ENCODE results near the gene ARHGAP30. TPM values are rescaled to one million over a fixed set of nuclear protein-coding genes. Genes with fewer than 3 reads are reported as not detected.

The ARHGAP30 gene
- total RNA-seq, 3 donors from 2014 or later, result 3.8 to 9.0 (median 8.1) TPM

- H3K4me3 ChIP-seq, result no peak overlapping the region
- H3K36me3 ChIP-seq (ENCODE audit: low read depth), result no peaks in the 10 kb centered on the region
- DNase-seq (no peak), ATAC-seq (no peak)
- H3K4me1 ChIP-seq (ENCODE audit: low read depth), result peaks cover 16% of the 10 kb centered on the region
- intact Hi-C loops (cut with DNase I, micrococcal nuclease), result no loop called here
- H3K9me3 ChIP-seq, result no peaks in the 10 kb centered on the region
- TF ChIP-seq CTCF (IDR thresholded peaks at IDR 0.05), result no peak
Observed at GRCh38 chr1:161084597-161084988, 14.9 kb upstream of the ARHGAP30 start.

GRCh38 chr1:161083748-161084596 lies 14.3 kb upstream of the ARHGAP30 start:
- Histone ChIP-seq H3K4me1 (ENCODE audit: low read depth) (peaks cover 14% of the 10 kb centered on the region), H3K9me3 (no peaks in the 10 kb centered on the region), H3K36me3 (ENCODE audit: low read depth) (no peaks in the 10 kb centered on the region), H3K4me3 (no peak overlapping the region)
- TF ChIP-seq CTCF (IDR thresholded peaks at IDR 0.05), result no peak
- ATAC-seq (no peak), DNase-seq (no peak)
- intact Hi-C loops (cut with DNase I, micrococcal nuclease), result no loop called here

GRCh38 chr1:161082996-161083747 lies 13.5 kb upstream of the ARHGAP30 start:
- TF ChIP-seq CTCF (IDR thresholded peaks at IDR 0.05), result no peak
- H3K4me3 ChIP-seq, result no peak overlapping the region
- DNase-seq, result peak; percentile 78 to 92 (median 87)
- ATAC-seq, result peak; percentile 94
- peaks cover 14% of the 10 kb centered on the region for H3K4me1 ChIP-seq (ENCODE audit: low read depth)
- intact Hi-C loops (cut with DNase I, micrococcal nuclease), result no loop called here
- H3K9me3 ChIP-seq, result no peaks in the 10 kb centered on the region
- no peaks in the 10 kb centered on the region for H3K36me3 ChIP-seq (ENCODE audit: low read depth)

GRCh38 chr1:161082483-161082882 lies 12.8 kb upstream of the ARHGAP30 start:
- Histone ChIP-seq H3K36me3 (ENCODE audit: low read depth) (no peaks in the 10 kb centered on the region), H3K9me3 (no peaks in the 10 kb centered on the region), H3K4me3 (no peak overlapping the region), H3K4me1 (ENCODE audit: low read depth) (peaks cover 14% of the 10 kb centered on the region)
- intact Hi-C loops (cut with DNase I, micrococcal nuclease), result no loop called here
- DNase-seq (no peak), ATAC-seq (no peak)
- TF ChIP-seq CTCF (IDR thresholded peaks at IDR 0.05), result no peak

- no peak for TF ChIP-seq CTCF (IDR thresholded peaks at IDR 0.05)
- H3K9me3 ChIP-seq, result no peaks in the 10 kb centered on the region
- H3K4me1 ChIP-seq (ENCODE audit: low read depth), result peaks cover 14% of the 10 kb centered on the region
- H3K36me3 ChIP-seq (ENCODE audit: low read depth), result no peaks in the 10 kb centered on the region
- ATAC-seq, result no peak
- no peak overlapping the region for H3K4me3 ChIP-seq
- no peak for DNase-seq
- intact Hi-C loops (cut with DNase I, micrococcal nuclease), result no loop called here
Observed at GRCh38 chr1:161081519-161081918, 11.8 kb upstream of the ARHGAP30 start.
